OCI-LY7 (cell line): Measurements from ENCODE around the gene TMEM161A.

Experiments
- CTCF ChIP-seq: fragments of 200-600 bp; sonication (generic); conservative IDR thresholded peaks from 2 replicates; pipeline ENCODE4 v1.5.1; 2014; ENCODE audit warnings: mild to moderate bottlenecking, antibody characterized with exemption, low read length, moderate library complexity, mixed read lengths
- EZH2phosphoT487 ChIP-seq: fragments of 200-600 bp; sonication (generic); IDR thresholded peaks from 2 replicates; pipeline ENCODE4 v1.6.1; 2018; ENCODE audit warnings: low read depth, borderline replicate concordance, mild to moderate bottlenecking, mixed run types, antibody characterized with exemption, low read length, moderate library complexity, mixed read lengths

DNA sequence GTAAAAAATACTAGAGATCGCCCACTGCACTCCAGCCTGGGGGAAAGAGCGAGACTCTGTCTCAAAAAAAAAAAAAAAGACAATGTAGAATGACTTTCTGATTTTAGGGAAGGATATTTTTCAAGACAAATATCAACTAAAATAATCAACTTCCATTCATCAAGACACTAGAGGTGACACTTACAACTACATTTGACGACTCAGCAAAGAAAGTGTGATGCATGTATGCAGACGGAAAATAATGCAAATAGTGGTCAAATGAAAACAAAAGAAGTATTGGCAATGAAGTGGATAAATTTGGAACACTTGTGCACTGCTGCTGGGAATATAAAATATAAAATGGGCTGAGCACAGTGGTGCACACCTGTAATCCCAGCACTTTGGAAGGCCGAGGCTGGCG is 12.2 kb downstream of the TMEM161A start:
- TF ChIP-seq CTCF (no peak), EZH2phosphoT487 (no peak)
